Peyer's patch (tissue), 4 donors: ENCODE data around the gene WFDC10B.
"Not testable (repeated sequence)": the region's sequence is repeated elsewhere in the genome, so short reads cannot be mapped to it uniquely, and the experiment has no call there.

ENCODE experiments used
- CTCF ChIP-seq, 6 experiments: fragments of 450-650 bp in 4 of 6; fragments of 200-600 bp in 2 of 6; sonication (generic) in 1 of 6; IDR thresholded peaks; one replicate each; pipeline ENCODE4 v1.5.1; 2017 to 2019; ENCODE audit warnings: antibody characterized with exemption in 6 of 6, mild to moderate bottlenecking in 3 of 6, moderate library complexity in 1 of 6
- POLR2A ChIP-seq, 2 donors: fragments of 450-650 bp; IDR thresholded peaks; one replicate each; pipeline ENCODE4 v1.5.1; 2017; ENCODE audit warnings: antibody characterized with exemption in 2 of 2, mild to moderate bottlenecking in 2 of 2, moderate library complexity in 2 of 2

DNA sequence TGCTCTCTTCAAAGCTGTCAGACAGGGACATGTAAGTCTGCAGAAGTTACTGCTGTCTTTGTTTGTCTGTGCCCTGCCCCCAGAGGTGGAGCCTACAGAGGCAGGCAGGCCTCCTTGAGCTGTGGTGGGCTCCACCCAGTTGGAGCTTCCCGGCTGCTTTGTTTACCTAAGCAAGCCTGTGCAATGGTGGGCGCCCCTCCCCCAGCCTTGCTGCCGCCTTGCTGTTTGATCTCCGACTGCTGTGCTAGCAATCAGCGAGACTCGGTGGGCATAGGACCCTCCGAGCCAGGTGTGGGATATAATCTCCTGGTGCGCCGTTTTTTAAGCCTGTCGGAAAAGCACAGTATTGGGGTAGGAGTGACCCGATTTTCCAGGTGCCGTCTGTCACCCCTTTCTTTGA lies 11.5 kb downstream of the WFDC10B start:
- not testable (repeated sequence) for TF ChIP-seq CTCF, POLR2A (IDR thresholded peaks at IDR 0.05)
